NCI-H510A (cell line): ENCODE results near the gene OSBPL9.
"Not testable (repeated sequence)": the region's sequence is repeated elsewhere in the genome, so short reads cannot be mapped to it uniquely, and the experiment has no call there.

ENCODE experiments used
- DNase-seq: peaks from one replicate; lab custom pipeline; 2025; lab: John Stamatoyannopoulos, UW

Gene OSBPL9

GRCh38 chr1:51714374-51715019, 97.6 kb downstream of the OSBPL9 start:
- no peak for DNase-seq

GRCh38 chr1:51715369-51715768, 98.5 kb downstream of the OSBPL9 start:
- no peak for DNase-seq

- no peak for DNase-seq
Observed at GRCh38 chr1:51716746-51717145, 99.9 kb downstream of the OSBPL9 start.

GRCh38 chr1:51717842-51718241, 101.0 kb downstream of the OSBPL9 start:
- no peak for DNase-seq

GRCh38 chr1:51719146-51719545, 102.3 kb downstream of the OSBPL9 start:
- DNase-seq, result no peak

- DNase-seq, result no peak
Observed at GRCh38 chr1:51724797-51725196, 107.9 kb downstream of the OSBPL9 start.

GRCh38 chr1:51726051-51726450, 109.2 kb downstream of the OSBPL9 start:
- DNase-seq, result no peak

GRCh38 chr1:51726544-51727225, 109.8 kb downstream of the OSBPL9 start:
- DNase-seq, result no peak

GRCh38 chr1:51727366-51727765, 110.5 kb downstream of the OSBPL9 start:
- DNase-seq, result no peak

GRCh38 chr1:51728611-51729155, 111.8 kb downstream of the OSBPL9 start:
- DNase-seq, result no peak

- DNase-seq, result peak; percentile 95
Observed at GRCh38 chr1:51729156-51729823, 112.4 kb downstream of the OSBPL9 start.

GRCh38 chr1:51729824-51730301, 113.0 kb downstream of the OSBPL9 start:
- no peak for DNase-seq

- no peak for DNase-seq
Observed at GRCh38 chr1:51731998-51732397, 115.1 kb downstream of the OSBPL9 start.

GRCh38 chr1:51732701-51733425, 116.0 kb downstream of the OSBPL9 start:
- DNase-seq, result no peak

- DNase-seq, result not testable (repeated sequence)
Observed at GRCh38 chr1:51733426-51733774, 116.5 kb downstream of the OSBPL9 start.

- DNase-seq, result no peak
Observed at GRCh38 chr1:51733793-51734522, 117.1 kb downstream of the OSBPL9 start.

GRCh38 chr1:51734896-51735745, 118.2 kb downstream of the OSBPL9 start:
- no peak for DNase-seq

- DNase-seq, result no peak
Observed at GRCh38 chr1:51735746-51736254, 118.9 kb downstream of the OSBPL9 start.

- DNase-seq, result no peak
Observed at GRCh38 chr1:51736702-51737101, 119.8 kb downstream of the OSBPL9 start.

- DNase-seq, result no peak
Observed at GRCh38 chr1:51738681-51739080, 121.8 kb downstream of the OSBPL9 start.
